GM12874 (cell line): ENCODE results near the gene ARMC9.

Source experiments
- TF ChIP-seq, protein P1 (sequence below): IDR thresholded peaks from 2 replicates; pipeline ENCODE4 v1.5.1; 2011; ENCODE audit warnings: low read depth, mild to moderate bottlenecking, control low read depth, low read length, moderate library complexity; ENCODE audit not compliant: insufficient read depth

The ARMC9 gene

DNA sequence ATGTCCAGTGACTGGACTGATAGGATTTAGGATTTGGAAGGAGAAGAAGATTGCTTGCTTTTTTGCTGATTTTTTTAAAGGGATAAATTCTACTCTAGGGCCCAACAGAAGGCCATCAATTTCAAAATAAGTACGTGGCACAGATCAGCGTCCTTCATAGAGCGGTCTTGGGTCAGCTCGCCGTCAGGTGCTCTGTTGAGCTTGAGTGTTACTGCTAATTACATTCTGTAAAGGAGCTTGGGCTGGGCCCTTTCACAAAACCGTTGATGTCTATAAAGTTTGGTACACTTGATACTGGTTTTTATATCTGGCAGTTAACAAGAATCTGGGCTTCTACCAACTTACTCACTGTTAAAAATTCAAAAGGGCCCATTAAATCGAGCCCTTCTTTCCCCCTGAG, 45.4 kb downstream of the ARMC9 start:
- TF ChIP-seq, protein P1, sequence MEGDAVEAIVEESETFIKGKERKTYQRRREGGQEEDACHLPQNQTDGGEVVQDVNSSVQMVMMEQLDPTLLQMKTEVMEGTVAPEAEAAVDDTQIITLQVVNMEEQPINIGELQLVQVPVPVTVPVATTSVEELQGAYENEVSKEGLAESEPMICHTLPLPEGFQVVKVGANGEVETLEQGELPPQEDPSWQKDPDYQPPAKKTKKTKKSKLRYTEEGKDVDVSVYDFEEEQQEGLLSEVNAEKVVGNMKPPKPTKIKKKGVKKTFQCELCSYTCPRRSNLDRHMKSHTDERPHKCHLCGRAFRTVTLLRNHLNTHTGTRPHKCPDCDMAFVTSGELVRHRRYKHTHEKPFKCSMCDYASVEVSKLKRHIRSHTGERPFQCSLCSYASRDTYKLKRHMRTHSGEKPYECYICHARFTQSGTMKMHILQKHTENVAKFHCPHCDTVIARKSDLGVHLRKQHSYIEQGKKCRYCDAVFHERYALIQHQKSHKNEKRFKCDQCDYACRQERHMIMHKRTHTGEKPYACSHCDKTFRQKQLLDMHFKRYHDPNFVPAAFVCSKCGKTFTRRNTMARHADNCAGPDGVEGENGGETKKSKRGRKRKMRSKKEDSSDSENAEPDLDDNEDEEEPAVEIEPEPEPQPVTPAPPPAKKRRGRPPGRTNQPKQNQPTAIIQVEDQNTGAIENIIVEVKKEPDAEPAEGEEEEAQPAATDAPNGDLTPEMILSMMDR, result no peak

DNA sequence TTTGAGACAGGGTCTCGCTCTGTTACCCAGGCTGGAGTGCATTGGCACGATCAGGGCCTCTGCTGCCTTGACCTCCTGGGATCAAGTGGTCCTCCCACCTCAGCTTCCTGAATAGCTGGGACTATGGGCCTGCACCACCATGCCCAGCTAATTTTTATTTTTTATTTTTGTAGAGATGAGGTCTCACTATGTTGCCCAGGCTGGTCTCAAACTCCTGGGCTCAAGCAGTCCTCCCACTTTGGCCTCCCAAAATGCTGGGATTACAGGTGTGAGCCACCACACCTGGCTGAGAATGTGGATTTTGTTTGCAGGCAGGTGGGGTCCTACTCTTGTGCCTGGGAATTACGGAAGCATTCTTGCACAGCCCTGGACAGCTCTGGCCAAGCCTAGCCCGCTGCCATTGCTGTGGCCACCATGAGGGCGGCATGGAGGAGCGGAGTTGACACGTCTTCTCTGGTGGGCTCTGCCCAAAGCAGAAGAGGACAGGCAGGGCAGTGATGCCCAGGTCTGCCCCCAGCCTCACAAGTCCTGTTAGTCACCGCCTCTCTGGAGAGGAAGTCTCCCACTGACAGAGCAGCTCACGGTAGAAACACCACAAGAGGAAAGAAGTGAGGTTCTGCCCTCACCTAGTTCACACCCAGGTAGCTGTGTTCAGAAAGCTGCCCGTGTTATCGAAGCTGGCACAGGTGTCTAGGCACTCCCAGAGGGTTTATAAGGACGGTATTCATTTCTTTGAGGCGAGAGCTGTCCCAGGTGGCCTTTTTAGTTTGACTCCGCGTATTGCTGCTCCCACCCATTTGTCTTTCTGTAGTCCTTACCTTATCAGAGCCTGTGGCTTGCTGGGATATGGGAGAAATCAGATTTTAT, 46.2 kb downstream of the ARMC9 start:
- TF ChIP-seq, protein P1, result no peak

DNA sequence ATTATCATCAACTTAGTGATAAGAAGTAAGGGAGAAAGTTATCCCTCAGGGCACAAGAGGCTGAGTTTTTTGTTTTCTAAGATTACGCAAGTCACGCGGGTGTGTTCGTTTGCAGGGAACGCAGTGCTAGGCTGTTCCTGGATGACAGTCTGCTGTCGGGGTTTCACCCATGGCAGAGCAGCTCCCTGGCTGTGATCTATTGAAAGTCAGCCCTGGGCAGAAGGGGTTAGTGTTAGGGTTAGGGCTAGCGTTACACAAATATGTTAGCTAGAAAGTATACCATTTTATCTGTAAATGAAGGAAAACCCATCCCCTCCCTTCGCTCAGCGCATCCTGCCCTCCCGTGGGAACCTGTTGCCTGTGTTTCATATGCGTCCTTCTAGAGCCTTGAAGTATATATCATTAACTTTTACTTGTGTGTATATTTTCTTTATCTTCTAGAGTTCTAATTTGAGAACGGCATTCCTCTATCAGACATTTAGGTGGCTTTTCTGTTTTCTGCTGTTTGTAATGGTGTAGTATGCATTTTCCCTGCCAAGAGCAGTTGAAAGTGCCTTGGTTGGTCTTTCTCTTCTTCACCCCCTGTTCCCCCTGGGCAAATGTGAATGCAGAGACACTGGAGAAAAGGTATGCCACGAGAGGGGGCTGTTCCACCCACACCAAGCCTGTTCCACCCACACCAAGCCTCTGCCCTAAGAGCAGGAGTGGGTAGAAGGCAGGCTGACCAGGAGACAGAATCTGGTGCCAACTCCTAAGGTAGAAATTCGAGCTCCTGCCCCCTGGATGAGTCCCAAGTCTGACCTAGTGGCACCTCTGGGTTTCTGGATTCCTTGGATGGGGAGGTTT, 47.0 kb downstream of the ARMC9 start:
- TF ChIP-seq, protein P1, result peak; percentile 50

DNA sequence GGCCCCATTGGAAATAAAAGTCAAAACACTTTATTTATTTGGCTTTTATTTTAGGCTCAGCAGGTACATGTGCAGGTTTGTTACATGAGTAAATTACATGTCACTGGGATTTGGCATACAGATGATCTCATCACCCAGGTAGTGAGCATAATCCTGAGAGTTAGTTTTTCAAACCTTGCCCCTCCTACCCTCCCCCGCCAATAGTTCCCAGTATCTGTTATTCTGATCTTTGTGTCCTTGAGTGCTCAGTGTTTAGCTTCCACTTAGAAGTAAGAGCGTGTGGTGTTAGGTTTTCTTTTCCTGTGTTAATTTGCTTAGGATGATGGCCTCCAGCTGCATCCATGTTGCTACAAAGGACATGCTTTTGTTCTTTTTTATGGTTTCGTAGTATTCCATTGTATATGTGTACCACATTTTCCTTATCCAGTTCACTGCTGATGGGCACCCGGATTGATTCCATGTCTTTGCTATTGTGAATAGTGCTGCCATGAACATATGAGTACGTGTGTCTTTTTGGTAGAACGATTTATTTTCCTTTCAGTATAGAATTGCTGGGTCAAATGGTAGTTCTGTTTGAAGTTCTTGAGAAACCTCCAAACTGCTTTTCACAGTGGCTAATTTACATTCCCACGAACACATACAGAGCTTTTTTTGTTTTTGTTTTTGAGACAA, 47.9 kb downstream of the ARMC9 start:
- TF ChIP-seq, protein P1, result no peak

DNA sequence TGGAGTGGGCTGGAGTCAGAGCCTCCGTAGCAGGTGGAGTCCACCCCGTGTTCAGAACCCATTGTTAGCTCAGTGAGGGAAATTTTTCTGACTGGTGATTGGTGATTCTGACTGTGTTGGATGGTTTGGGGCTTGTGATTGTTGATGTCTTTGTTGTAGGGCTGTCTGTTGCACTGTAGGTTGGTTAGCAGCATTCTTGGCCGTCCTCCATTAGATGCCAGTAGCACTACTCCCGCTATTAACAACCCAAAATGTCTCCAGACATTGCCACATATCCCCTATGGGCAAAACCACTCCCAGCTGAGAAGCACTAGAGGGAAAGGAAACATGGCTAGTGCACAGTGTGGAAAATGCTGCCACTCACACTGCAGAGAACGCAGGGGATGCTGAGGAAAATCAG, 51.7 kb downstream of the ARMC9 start:
- TF ChIP-seq, protein P1, result no peak

DNA sequence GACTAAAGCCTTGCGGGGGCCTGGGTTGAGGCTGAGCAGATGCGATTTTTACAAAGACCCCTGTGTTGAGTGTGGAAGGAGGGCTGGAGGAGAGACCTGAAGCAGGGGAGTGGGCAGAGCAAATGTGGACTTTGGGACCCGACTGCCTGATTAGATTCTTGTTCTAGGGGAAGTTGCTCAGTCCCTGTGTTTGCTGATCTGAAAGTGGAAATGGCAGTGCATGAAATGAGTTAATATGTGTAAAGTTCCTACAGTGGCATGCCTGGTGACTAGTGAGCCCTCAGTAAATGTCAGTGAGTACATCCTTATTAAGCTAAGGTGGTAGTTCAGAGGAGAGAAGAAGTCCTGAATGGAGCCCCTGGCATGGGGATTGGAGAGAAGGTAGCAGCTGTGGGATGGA, 52.3 kb downstream of the ARMC9 start:
- TF ChIP-seq, protein P1, result no peak

DNA sequence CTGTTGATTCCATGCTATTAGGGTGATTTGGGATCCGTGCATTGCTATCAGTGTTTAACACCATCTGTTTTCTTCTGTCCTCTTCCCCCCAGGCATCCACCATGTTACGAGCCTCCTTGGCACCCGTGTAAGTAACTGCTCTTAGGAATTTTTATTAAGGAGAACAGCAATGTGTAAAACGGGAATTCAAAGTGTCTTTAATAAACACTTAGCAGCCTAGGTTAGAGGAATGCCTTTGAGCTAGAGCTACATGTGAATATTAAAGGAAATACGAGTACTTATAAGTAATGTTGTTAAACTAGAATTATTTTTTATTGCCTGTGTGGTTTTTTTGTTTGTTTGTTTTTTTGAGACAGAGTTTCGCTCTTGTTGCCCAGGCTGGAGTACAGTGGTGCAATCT, 58.1 kb downstream of the ARMC9 start:
- TF ChIP-seq, protein P1, result no peak
